PC-3 (cell line): ENCODE data around the gene IFT43. TPM values are rescaled to one million over a fixed set of nuclear protein-coding genes. Genes with fewer than 3 reads are reported as not detected.
"Not testable (repeated sequence)": the region's sequence is repeated elsewhere in the genome, so short reads cannot be mapped to it uniquely, and the experiment has no call there.

Experiments used
- ATAC-seq: fragments of 200-7000 bp; cut with Tn5 transposase; 2 replicates; pipeline ENCODE4 v1.9.1; 2020; ENCODE audit warnings: mild to moderate bottlenecking, moderate library complexity
- BruUV-seq: library from RNA; stranded (reverse); fragments of 400-500 nt; replicated peaks from 2 replicates; lab custom pipeline; 2021; lab: Mats Ljungman, UMichigan
- CTCF ChIA-PET: fragments of 300-600 bp; sonication (Branson Sonifier 250); formaldehyde crosslinking; loops from one replicate; lab custom pipeline; 2022; ENCODE audit warnings: antibody characterized with exemption; lab: Charles Lee
- POLR2A ChIA-PET: fragments of 300-600 bp; sonication (Branson Sonifier 250); formaldehyde crosslinking; loops from one replicate; lab custom pipeline; 2022; ENCODE audit warnings: antibody characterized with exemption; ENCODE audit not compliant: unreplicated experiment; lab: Charles Lee
- DNase-seq: peaks from one replicate; pipeline ENCODE4 v3.0.0-alpha.2; 2015
- H2AFZ ChIP-seq: fragments of 300-600 bp; sonication (generic); 2 replicates; pipeline ENCODE4 v1.6.0; 2016; ENCODE audit warnings: antibody characterized with exemption, low read length
- H3F3A ChIP-seq: fragments of 300-600 bp; sonication (generic); one replicate; pipeline ENCODE4 v1.6.0; 2017; ENCODE audit warnings: antibody characterized with exemption, low read length, control low read depth, mild to moderate bottlenecking; ENCODE audit not compliant: unreplicated experiment
- H3K27ac ChIP-seq: fragments of 300-600 bp; sonication (generic); 2 replicates; pipeline ENCODE4 v1.5.1; 2016; ENCODE audit warnings: mild to moderate bottlenecking, low read length
- H3K27me3 ChIP-seq: fragments of 300-600 bp; sonication (generic); 2 replicates; pipeline ENCODE4 v1.6.1; 2016; ENCODE audit warnings: low read length, mixed read lengths
- H3K36me3 ChIP-seq: fragments of 300-600 bp; sonication (generic); 2 replicates; pipeline ENCODE4 v1.6.1; 2016; ENCODE audit warnings: low read depth, mixed run types, low read length, mixed read lengths
- H3K4me1 ChIP-seq: fragments of 300-600 bp; sonication (generic); 2 replicates; pipeline ENCODE4 v1.5.1; 2016; ENCODE audit warnings: low read length; ENCODE audit not compliant: insufficient read depth
- H3K4me2 ChIP-seq: fragments of 300-600 bp; sonication (generic); 2 replicates; pipeline ENCODE4 v1.6.0; 2016; ENCODE audit warnings: low read length
- H3K4me3 ChIP-seq: fragments of 300-600 bp; sonication (generic); 2 replicates; pipeline ENCODE4 v1.5.1; 2016; ENCODE audit warnings: mild to moderate bottlenecking, low read length, mixed read lengths
- H3K79me2 ChIP-seq: fragments of 300-600 bp; sonication (generic); 2 replicates; pipeline ENCODE4 v1.6.1; 2017; ENCODE audit warnings: low read length, mixed read lengths
- H3K9ac ChIP-seq: fragments of 300-600 bp; sonication (generic); 2 replicates; pipeline ENCODE4 v1.6.0; 2016; ENCODE audit warnings: mild to moderate bottlenecking, low read length
- H3K9me2 ChIP-seq: fragments of 300-600 bp; sonication (generic); replicated peaks from 2 replicates; pipeline ENCODE4 v1.6.1; 2016; ENCODE audit warnings: mixed run types, low read length, mixed read lengths
- H3K9me3 ChIP-seq: fragments of 300-600 bp; sonication (generic); 2 replicates; pipeline ENCODE4 v1.6.1; 2016; ENCODE audit warnings: low read length, mixed read lengths
- H4K20me1 ChIP-seq: fragments of 300-600 bp; sonication (generic); 2 replicates; pipeline ENCODE4 v1.6.1; 2016; ENCODE audit warnings: low read length, mixed read lengths
- EZH2 ChIP-seq: fragments of 300-600 bp; sonication (generic); IDR thresholded peaks from one replicate; pipeline ENCODE4 v1.6.1; 2017; ENCODE audit warnings: antibody characterized with exemption, mild to moderate bottlenecking, low read length; ENCODE audit not compliant: unreplicated experiment
- EZH2phosphoT487 ChIP-seq: fragments of 300-600 bp; sonication (generic); IDR thresholded peaks from 2 replicates; pipeline ENCODE4 v1.6.1; 2018; ENCODE audit warnings: mild to moderate bottlenecking, antibody characterized with exemption, low read length, borderline replicate concordance
- intact Hi-C: fragments of 100-400 bp; cut with micrococcal nuclease; formaldehyde crosslinking; loops from 2 replicates; pipeline ENCODE4 v1.9.0; 2023
- total RNA-seq: library from RNA; depleted of rRNA; stranded (reverse); fragments of >200 nt; gene quantifications from 2 replicates; pipeline ENCODE4 v1.2.3, GENCODE V29; 2014
- TF ChIP-seq, protein P1 (sequence below): fragments of 300-600 bp; sonication (generic); conservative IDR thresholded peaks from 2 replicates; pipeline ENCODE4 v1.5.1; 2017; ENCODE audit warnings: antibody characterized with exemption, low read depth, mild to moderate bottlenecking, low read length

Gene IFT43
- total RNA-seq, 1 experiment from 2014 or later, result 41.3 TPM

DNA sequence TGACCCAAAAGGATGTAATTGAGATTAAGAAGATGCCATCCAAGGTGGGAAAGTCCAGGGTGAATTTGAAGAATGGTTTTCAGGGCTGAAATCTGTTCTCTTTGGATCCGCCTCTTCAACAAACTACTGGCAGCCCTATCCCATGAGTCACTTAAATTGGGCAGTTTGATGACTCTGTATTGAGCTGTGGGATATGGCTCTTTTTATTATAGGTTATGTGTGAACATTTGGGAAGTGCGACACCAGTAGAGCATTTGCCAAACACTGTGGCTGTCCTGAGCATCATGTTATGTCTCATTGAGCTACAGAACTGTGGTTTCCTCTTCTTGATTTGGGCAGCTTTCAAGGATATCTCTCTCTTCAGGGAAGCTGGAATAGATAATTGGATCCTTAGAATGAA is 22.3 kb downstream of the IFT43 start:
- ChIA-PET CTCF (no interaction called here), POLR2A (no interaction called here)
- no peaks in the 10 kb centered on the region for H3K79me2 ChIP-seq
- H3K4me3 ChIP-seq, result no peak overlapping the region
- no TSS peak for BruUV-seq
- H3K27ac ChIP-seq, result no peak overlapping the region
- no peak overlapping the region for H3K9ac ChIP-seq
- peaks cover 11% of the 10 kb centered on the region for H3K36me3 ChIP-seq
- H3K4me1 ChIP-seq, result no peaks in the 10 kb centered on the region
- no peaks in the 10 kb centered on the region for H3K9me2 ChIP-seq
- H3K27me3 ChIP-seq, result no peaks in the 10 kb centered on the region
- no peak overlapping the region for H2AFZ ChIP-seq
- ATAC-seq (peak; percentile 96), DNase-seq (peak; percentile 47)
- no peaks in the 10 kb centered on the region for H3F3A ChIP-seq
- intact Hi-C loops, result no loop called here
- H3K9me3 ChIP-seq, result peaks cover 6% of the 10 kb centered on the region; the same call in 1 of the 2 replicates
- TF ChIP-seq EZH2, result no peak
- TF ChIP-seq, protein P1, sequence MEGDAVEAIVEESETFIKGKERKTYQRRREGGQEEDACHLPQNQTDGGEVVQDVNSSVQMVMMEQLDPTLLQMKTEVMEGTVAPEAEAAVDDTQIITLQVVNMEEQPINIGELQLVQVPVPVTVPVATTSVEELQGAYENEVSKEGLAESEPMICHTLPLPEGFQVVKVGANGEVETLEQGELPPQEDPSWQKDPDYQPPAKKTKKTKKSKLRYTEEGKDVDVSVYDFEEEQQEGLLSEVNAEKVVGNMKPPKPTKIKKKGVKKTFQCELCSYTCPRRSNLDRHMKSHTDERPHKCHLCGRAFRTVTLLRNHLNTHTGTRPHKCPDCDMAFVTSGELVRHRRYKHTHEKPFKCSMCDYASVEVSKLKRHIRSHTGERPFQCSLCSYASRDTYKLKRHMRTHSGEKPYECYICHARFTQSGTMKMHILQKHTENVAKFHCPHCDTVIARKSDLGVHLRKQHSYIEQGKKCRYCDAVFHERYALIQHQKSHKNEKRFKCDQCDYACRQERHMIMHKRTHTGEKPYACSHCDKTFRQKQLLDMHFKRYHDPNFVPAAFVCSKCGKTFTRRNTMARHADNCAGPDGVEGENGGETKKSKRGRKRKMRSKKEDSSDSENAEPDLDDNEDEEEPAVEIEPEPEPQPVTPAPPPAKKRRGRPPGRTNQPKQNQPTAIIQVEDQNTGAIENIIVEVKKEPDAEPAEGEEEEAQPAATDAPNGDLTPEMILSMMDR, result no peak
- no peak for TF ChIP-seq EZH2phosphoT487
- H3K4me2 ChIP-seq, result no peak overlapping the region
- no peaks in the 10 kb centered on the region for H4K20me1 ChIP-seq

DNA sequence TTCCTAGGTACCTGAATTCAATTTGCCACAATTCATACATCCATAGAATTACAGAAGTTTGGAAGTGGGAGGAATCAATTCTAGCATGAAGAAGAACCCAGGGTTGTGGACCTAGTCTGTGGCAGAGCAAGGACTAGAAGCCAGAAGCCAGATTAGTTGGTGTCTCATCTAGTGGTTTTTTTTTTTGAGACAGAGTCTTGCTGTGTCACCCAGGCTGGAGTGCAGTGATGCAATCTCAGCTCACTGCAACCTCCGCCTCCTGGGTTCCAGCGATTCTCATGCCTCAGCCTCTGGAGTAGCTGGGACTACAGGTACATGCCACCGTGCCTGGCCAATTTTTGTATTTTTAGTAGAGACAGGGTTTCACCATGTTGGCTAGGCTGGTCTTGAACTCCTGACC is 24.1 kb downstream of the IFT43 start:
- intact Hi-C loops, H3K9ac ChIP-seq, H3K9me2 ChIP-seq, H3K27ac ChIP-seq, ATAC-seq, H3K4me2 ChIP-seq, H3K9me3 ChIP-seq, H3K27me3 ChIP-seq, CTCF ChIA-PET, DNase-seq, H3F3A ChIP-seq, POLR2A ChIA-PET, H3K79me2 ChIP-seq, H3K4me1 ChIP-seq, H3K4me3 ChIP-seq, H4K20me1 ChIP-seq, BruUV-seq, H2AFZ ChIP-seq, H3K36me3 ChIP-seq: not testable (repeated sequence)

DNA sequence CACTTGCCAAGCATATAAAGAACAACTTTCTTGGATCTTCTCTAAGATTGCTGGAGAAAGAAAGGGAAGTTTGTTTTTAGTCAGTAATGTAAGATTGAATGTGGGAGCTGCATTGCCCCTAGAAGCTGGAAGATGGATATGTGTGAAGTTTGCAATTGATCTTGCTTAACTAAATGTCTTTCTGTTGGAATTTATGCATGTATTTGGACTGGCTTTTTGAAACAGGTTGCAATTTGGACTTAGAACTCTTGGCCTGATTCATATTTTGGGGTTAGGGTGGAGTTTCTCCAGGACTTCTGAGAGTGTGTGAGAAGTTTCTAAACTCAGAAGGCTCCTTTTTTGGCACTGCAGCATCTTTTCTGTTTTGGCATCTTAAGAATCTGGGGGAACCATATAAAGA is 26.4 kb downstream of the IFT43 start:
- H4K20me1 ChIP-seq, result no peaks in the 10 kb centered on the region
- H3F3A ChIP-seq, result no peaks in the 10 kb centered on the region
- no peak overlapping the region for H3K4me3 ChIP-seq
- TF ChIP-seq EZH2phosphoT487, result no peak
- no peak for TF ChIP-seq EZH2
- TF ChIP-seq, protein P1, result no peak
- H3K36me3 ChIP-seq, result no peaks in the 10 kb centered on the region
- CTCF ChIA-PET, result no interaction called here
- no peak overlapping the region for H3K9ac ChIP-seq
- H3K4me1 ChIP-seq, result no peaks in the 10 kb centered on the region
- intact Hi-C loops, result no loop called here
- no peaks in the 10 kb centered on the region for H3K79me2 ChIP-seq
- no peak overlapping the region for H3K4me2 ChIP-seq
- no peak for DNase-seq
- no peaks in the 10 kb centered on the region for H3K27me3 ChIP-seq
- BruUV-seq, result no TSS peak
- POLR2A ChIA-PET, result no interaction called here
- no peaks in the 10 kb centered on the region for H3K9me3 ChIP-seq
- no peak overlapping the region for H2AFZ ChIP-seq
- H3K9me2 ChIP-seq, result no peaks in the 10 kb centered on the region
- H3K27ac ChIP-seq, result no peak overlapping the region
- no peak for ATAC-seq
